ENCODE data around the gene OR2T6.

OR2T6 gene, protein sequence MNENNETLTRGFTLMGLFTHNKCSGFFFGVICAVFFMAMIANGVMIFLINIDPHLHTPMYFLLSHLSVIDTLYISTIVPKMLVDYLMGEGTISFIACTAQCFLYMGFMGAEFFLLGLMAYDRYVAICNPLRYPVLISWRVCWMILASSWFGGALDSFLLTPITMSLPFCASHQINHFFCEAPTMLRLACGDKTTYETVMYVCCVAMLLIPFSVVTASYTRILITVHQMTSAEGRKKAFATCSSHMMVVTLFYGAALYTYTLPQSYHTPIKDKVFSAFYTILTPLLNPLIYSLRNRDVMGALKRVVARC

DNA sequence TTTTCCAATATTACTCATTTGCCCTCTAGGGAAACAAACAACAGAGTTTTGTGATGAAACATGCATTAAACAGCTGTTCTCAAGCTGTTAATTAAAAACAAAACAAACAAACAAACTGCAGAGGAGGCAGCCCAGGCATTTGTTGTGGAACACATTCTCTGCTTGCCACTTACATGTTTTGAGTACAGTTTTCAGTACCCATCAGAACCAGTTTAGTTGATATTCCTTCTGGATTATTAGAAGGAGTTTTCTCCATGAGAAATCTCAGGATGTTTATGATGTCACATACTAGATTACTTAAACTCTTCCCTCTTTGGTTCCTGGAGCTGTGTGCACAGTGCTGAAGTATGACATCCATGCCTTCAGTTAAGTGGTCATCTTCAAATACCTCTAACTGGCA lies at the start of gene OR2T6:
Gene OR2T6 (plus strand): TSS at position 301 of the 400 bp plus-strand sequence. CDS start 11,863 bp downstream, outside the sequence.
- TF ChIP-seq CTCF (IDR thresholded peaks at IDR 0.05; ENCODE audit: insufficient read depth, low read depth, low read length, missing control alignments), result no peak
- no peak for DNase-seq (ENCODE audit: low read depth)
- no peak within 1 kb of the TSS for H3K4me3 ChIP-seq (ENCODE audit: low read length)

GRCh38 chr1:248343451-248343850 lies 32.1 kb upstream of the OR2T6 start:
- no peak for DNase-seq (ENCODE audit: low read depth)
- TF ChIP-seq CTCF (IDR thresholded peaks at IDR 0.05; ENCODE audit: insufficient read depth, low read depth, low read length, missing control alignments), result no peak
- H3K4me3 ChIP-seq (ENCODE audit: low read length), result no peak overlapping the region

GRCh38 chr1:248348475-248348874 lies 27.1 kb upstream of the OR2T6 start, which contains the start of gene OR14C36:
Gene OR14C36, plus strand, starts transcription at chr1:248348775. Its CDS starts 0 bp downstream, at chr1:248348775.
- TF ChIP-seq CTCF (IDR thresholded peaks at IDR 0.05; ENCODE audit: insufficient read depth, low read depth, low read length, missing control alignments), result no peak
- no peak for DNase-seq (ENCODE audit: low read depth)
- no peak within 1 kb of the TSS for H3K4me3 ChIP-seq (ENCODE audit: low read length)

DNA sequence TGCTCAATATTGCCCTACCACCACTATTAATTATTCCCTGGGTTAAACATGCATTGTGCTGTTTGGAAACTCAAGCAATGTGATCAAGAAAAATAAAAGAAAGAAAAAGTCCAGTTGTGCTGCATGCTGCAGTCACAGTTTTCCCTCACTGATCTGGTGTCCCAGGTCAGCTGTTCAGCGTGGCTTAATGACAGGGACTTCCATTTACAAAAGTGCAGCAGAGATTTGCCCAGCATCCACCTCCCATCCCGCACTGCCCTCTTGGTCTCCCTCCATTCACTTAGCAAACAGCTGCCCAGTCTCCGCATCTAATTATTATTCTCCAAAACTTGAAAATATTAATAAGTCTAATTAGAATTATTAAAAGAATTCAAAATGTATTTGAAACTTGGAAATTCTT lies 16.1 kb upstream of the OR2T6 start:
- H3K4me3 ChIP-seq (ENCODE audit: low read length), result no peak overlapping the region
- no peak for TF ChIP-seq CTCF (IDR thresholded peaks at IDR 0.05; ENCODE audit: insufficient read depth, low read depth, low read length, missing control alignments)

GRCh38 chr1:248361121-248361715 lies 14.3 kb upstream of the OR2T6 start, which contains the start of gene OR2T4:
Gene OR2T4, plus strand, starts transcription at chr1:248361665. Its CDS starts 0 bp downstream, at chr1:248361665.
- H3K4me3 ChIP-seq (ENCODE audit: low read length), result no peak within 1 kb of the TSS
- DNase-seq (ENCODE audit: low read depth), result no peak
- no peak for TF ChIP-seq CTCF (IDR thresholded peaks at IDR 0.05; ENCODE audit: insufficient read depth, low read depth, low read length, missing control alignments)

More for the DNA sequence above, 16.1 kb upstream of the OR2T6 start:
- no peak for DNase-seq (ENCODE audit: low read depth)

- no peak overlapping the region for H3K4me3 ChIP-seq (ENCODE audit: low read length)
- DNase-seq (ENCODE audit: low read depth), result no peak
- TF ChIP-seq CTCF (IDR thresholded peaks at IDR 0.05; ENCODE audit: insufficient read depth, low read depth, low read length, missing control alignments), result no peak
Measured at GRCh38 chr1:248366609-248367008, 8.9 kb upstream of the OR2T6 start.
